Fibroblast of lung (primary cell): ENCODE results near the gene TTC17. TPM values are rescaled to one million over a fixed set of nuclear protein-coding genes. Genes with fewer than 3 reads are reported as not detected.

Source experiments
- DNase-seq, 2 donors: peaks; one replicate each; pipeline versions ENCODE4 v3.0.0 to v3.0.0-alpha.2; 2010; ENCODE audit warnings: low read depth in 2 of 2
- H2AFZ ChIP-seq: 2 replicates; pipeline ENCODE4 v1.5.1; 2012; ENCODE audit warnings: low read length, control low read depth, inconsistent platforms
- H3K27ac ChIP-seq: 2 replicates; pipeline ENCODE4 v1.5.1; 2011; ENCODE audit warnings: low read length, control low read depth; ENCODE audit not compliant: insufficient read depth
- H3K27me3 ChIP-seq: 2 replicates; pipeline ENCODE4 v1.5.1; 2011; ENCODE audit warnings: mild to moderate bottlenecking, low read length; ENCODE audit not compliant: control insufficient read depth, insufficient read depth
- H3K36me3 ChIP-seq: 2 replicates; pipeline ENCODE4 v1.5.1; 2011; ENCODE audit warnings: low read length; ENCODE audit not compliant: control insufficient read depth, insufficient read depth
- H3K4me1 ChIP-seq: 2 replicates; pipeline ENCODE4 v1.5.1; 2011; ENCODE audit warnings: low read length; ENCODE audit not compliant: control insufficient read depth, insufficient read depth; ENCODE audit errors: extremely low read depth
- H3K4me2 ChIP-seq: 2 replicates; pipeline ENCODE4 v1.5.1; 2011; ENCODE audit warnings: low read length, control low read depth; ENCODE audit not compliant: insufficient read depth; ENCODE audit errors: extremely low read depth
- H3K4me3 ChIP-seq, 4 experiments: fragments of 200-600 bp in 1 of 4; sonication (generic) in 1 of 4; replicated peaks in 1 of 4; 2 replicates each; pipeline ENCODE4 v1.5.1; 2011 to 2016; ENCODE audit warnings: low read length in 4 of 4, low read depth in 3 of 4, mild to moderate bottlenecking in 3 of 4, control low read depth in 2 of 4, inconsistent platforms in 1 of 4, mixed read lengths in 1 of 4; ENCODE audit not compliant: insufficient read depth in 1 of 4; ENCODE audit errors: control extremely low read depth in 1 of 4
- H3K79me2 ChIP-seq: 2 replicates; pipeline ENCODE4 v1.5.1; 2012; ENCODE audit warnings: mild to moderate bottlenecking, low read length, inconsistent platforms; ENCODE audit not compliant: control insufficient read depth, insufficient read depth
- H3K9ac ChIP-seq: 2 replicates; pipeline ENCODE4 v1.5.1; 2011; ENCODE audit warnings: mild to moderate bottlenecking, low read length, control low read depth; ENCODE audit not compliant: insufficient read depth
- H3K9me3 ChIP-seq: 2 replicates; pipeline ENCODE4 v1.5.1; 2012; ENCODE audit warnings: low read depth, low read length; ENCODE audit not compliant: control insufficient read depth, insufficient read depth
- H4K20me1 ChIP-seq: 2 replicates; pipeline ENCODE4 v1.5.1; 2011; ENCODE audit warnings: low read length; ENCODE audit not compliant: control insufficient read depth, insufficient read depth; ENCODE audit errors: extremely low read depth
- EZH2 ChIP-seq: IDR thresholded peaks from 2 replicates; pipeline ENCODE4 v1.5.1; 2012; ENCODE audit warnings: low read length, control low read depth, mild to moderate bottlenecking; ENCODE audit errors: missing control alignments
- polyA plus RNA-seq, 2 donors: library from polyadenylated mRNA; depleted of rRNA in 1 of 2; stranded (reverse) in 1 of 2; unstranded in 1 of 2; fragments of >200 nt; gene quantifications; 2 replicates each; pipeline ENCODE4 v1.2.1, GENCODE V29; 2011 to 2012; ENCODE audit warnings: missing spikeins in 1 of 2
- total RNA-seq: library from RNA; depleted of rRNA; stranded (reverse); fragments of >200 nt; gene quantifications from 2 replicates; pipeline ENCODE4 v1.2.1, GENCODE V29; 2014
- TF ChIP-seq, protein P1 (sequence below), 2 donors: IDR thresholded peaks in 1 of 2; conservative IDR thresholded peaks in 1 of 2; 1 replicate in 1 of 2; 2 replicates in 1 of 2; pipeline ENCODE4 v1.5.1; 2011 to 2012; ENCODE audit warnings: low read length in 2 of 2, control low read depth in 1 of 2, inconsistent platforms in 1 of 2, low read depth in 1 of 2, mild to moderate bottlenecking in 1 of 2

Gene TTC17
- total and polyA plus RNA-seq, 2 donors (not counting 1 experiment from before 2014, with no cell fraction given) = 72.3 to 129 TPM

DNA sequence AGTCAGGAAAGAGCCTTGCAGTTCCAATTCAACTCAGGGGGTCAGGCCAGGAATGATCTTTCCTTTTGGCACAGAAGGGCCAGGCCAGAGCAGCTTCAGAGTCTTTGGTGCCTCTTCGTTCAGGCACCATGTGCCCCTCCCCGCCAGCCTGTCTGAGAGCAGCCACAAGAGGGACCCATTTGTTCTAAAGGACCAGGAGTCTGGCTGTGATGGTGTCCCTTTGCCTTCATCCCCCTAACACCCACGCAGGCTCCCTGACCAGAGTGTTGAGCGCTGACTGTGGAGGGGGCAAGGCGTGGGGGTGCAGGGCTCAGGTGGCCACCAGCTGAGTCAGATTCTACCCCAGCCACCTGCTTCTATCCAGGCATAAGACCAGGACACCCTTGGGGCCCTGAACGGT lies 156.4 kb downstream of the TTC17 start:
- Histone ChIP-seq H3K9ac (no peak overlapping the region), H3K9me3 (no peaks in the 10 kb centered on the region), H3K4me1 (no peaks in the 10 kb centered on the region)

DNA sequence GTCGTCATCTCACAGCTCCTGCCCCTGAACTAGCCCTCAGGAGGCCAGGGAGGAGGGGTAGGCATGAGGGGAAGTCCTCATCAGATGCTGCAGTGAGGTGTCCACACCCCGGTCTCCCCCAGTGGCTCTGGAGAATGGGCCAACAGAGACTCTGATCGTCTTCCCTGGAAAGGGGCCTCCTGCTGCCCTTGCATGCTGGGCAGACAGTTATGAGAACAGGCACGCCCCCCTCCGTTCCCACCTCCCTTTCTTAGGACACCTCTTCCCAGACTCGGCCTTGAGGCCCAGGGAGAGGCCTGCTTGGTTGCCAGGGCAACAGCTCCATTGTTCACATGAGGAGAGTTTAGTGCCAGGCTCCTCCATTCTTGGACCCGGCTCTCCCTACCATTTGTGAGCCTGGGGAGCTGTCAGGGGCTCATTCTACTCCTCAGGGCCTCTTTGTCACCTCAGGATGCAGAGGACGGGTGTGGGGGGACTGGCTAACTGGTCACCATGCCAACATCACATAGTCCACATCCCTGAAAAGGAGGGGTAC lies 157.7 kb downstream of the TTC17 start:
- no peaks in the 10 kb centered on the region for H3K36me3 ChIP-seq
- H3K79me2 ChIP-seq = no peaks in the 10 kb centered on the region
- DNase-seq = no peak
- H3K27ac ChIP-seq = no peak overlapping the region
- H3K9me3 ChIP-seq = no peaks in the 10 kb centered on the region
- no peaks in the 10 kb centered on the region for H3K4me1 ChIP-seq
- H3K9ac ChIP-seq = no peak overlapping the region
- no peaks in the 10 kb centered on the region for H4K20me1 ChIP-seq
- no peak overlapping the region for H3K4me2 ChIP-seq
- TF ChIP-seq EZH2 = no peak
- TF ChIP-seq, protein P1, sequence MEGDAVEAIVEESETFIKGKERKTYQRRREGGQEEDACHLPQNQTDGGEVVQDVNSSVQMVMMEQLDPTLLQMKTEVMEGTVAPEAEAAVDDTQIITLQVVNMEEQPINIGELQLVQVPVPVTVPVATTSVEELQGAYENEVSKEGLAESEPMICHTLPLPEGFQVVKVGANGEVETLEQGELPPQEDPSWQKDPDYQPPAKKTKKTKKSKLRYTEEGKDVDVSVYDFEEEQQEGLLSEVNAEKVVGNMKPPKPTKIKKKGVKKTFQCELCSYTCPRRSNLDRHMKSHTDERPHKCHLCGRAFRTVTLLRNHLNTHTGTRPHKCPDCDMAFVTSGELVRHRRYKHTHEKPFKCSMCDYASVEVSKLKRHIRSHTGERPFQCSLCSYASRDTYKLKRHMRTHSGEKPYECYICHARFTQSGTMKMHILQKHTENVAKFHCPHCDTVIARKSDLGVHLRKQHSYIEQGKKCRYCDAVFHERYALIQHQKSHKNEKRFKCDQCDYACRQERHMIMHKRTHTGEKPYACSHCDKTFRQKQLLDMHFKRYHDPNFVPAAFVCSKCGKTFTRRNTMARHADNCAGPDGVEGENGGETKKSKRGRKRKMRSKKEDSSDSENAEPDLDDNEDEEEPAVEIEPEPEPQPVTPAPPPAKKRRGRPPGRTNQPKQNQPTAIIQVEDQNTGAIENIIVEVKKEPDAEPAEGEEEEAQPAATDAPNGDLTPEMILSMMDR (conservative IDR thresholded peaks at IDR 0.05 in 1 of 2, IDR thresholded peaks at IDR 0.05 in 1 of 2; ENCODE audit: low read depth in 1 of 2, low read length in 2 of 2) = no peak
- H2AFZ ChIP-seq = no peak overlapping the region
- no peaks in the 10 kb centered on the region for H3K27me3 ChIP-seq
- no peak overlapping the region for H3K4me3 ChIP-seq

More for the DNA sequence above, 156.4 kb downstream of the TTC17 start:
- no peak overlapping the region for H2AFZ ChIP-seq
- H3K79me2 ChIP-seq = no peaks in the 10 kb centered on the region
- DNase-seq = no peak
- H3K4me3 ChIP-seq = no peak overlapping the region
- H4K20me1 ChIP-seq = no peaks in the 10 kb centered on the region
- TF ChIP-seq EZH2 = no peak
- TF ChIP-seq, protein P1 (conservative IDR thresholded peaks at IDR 0.05 in 1 of 2, IDR thresholded peaks at IDR 0.05 in 1 of 2; ENCODE audit: low read depth in 1 of 2, low read length in 2 of 2) = no peak
- H3K36me3 ChIP-seq = no peaks in the 10 kb centered on the region
- no peaks in the 10 kb centered on the region for H3K27me3 ChIP-seq
- H3K4me2 ChIP-seq = no peak overlapping the region
- no peak overlapping the region for H3K27ac ChIP-seq

DNA sequence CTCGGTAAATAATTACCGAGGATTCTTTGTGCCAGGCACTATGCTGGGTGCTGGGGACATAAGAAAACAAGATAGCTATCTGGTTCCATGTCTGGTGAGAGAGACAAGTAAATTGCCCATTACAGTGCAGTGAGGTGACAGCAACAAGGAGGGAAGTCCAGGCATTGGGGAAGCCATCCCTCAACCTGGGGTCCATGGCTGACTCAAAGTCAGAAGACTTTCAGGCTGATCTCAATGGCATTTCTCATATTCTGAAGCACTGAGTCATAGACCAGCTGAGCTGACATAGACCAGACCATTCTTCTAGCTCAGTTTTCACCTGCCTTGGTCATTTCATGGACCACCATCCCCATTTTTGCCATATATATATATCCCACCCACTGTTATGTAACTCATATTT lies 158.8 kb downstream of the TTC17 start:
- Histone ChIP-seq H3K9me3 (no peaks in the 10 kb centered on the region), H3K4me1 (no peaks in the 10 kb centered on the region), H3K9ac (no peak overlapping the region), H3K27ac (no peak overlapping the region), H3K79me2 (no peaks in the 10 kb centered on the region), H2AFZ (no peak overlapping the region), H3K27me3 (no peaks in the 10 kb centered on the region), H4K20me1 (no peaks in the 10 kb centered on the region), H3K36me3 (no peaks in the 10 kb centered on the region), H3K4me3 (no peak overlapping the region), H3K4me2 (no peak overlapping the region)
- DNase-seq = peak in 1 of 2 donors; percentile 33
- no peak for TF ChIP-seq EZH2
- TF ChIP-seq, protein P1 (conservative IDR thresholded peaks at IDR 0.05 in 1 of 2, IDR thresholded peaks at IDR 0.05 in 1 of 2; ENCODE audit: low read depth in 1 of 2, low read length in 2 of 2) = no peak
